T-helper 1 cell (primary cell): Measurements from ENCODE around the gene LSAMP.
"Not testable (repeated sequence)": the region's sequence is repeated elsewhere in the genome, so short reads cannot be mapped to it uniquely, and the experiment has no call there.

Source experiments
- DNase-seq, 5 donors: peaks; one replicate each; pipeline ENCODE4 v3.0.0-alpha.2; 2012 to 2020

LSAMP gene

DNA sequence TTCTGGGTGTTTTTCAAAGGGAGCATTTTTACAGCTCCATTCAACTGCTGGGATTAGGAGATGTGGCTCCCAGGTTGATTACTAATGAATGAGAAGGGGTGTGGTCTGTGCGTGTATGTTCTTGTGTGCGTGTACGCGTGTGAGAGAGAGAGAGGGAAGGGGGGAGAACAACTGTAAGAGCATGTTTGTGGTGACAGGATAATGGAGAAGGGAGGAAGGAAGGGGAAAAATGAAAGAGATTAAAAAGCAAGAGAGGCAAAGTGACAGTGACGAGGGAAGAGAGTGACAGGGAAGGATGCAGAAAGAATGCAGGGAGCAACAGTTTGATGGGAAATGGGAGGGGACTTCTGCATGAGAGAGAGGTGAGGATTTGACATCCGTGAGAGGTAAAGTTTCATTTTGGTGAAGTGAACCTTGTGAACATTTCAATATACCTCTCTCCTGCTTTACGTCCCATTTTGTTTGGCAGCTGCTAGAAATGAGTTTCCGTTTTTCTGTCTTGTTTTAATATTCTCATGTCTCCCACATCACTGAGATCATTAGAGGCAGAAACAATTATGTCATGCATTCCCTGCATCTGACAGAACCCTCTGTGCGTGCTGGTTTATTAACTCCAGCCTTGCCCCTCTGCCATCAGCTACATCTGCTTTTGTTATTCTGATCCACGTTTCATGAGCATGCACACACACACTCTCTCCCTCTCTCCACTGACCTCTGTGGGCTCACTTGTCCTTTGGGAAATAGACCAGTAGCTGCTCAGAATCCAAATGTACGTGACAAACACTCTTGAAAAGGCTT is 660.3 kb downstream of the LSAMP start:
- no peak for DNase-seq

DNA sequence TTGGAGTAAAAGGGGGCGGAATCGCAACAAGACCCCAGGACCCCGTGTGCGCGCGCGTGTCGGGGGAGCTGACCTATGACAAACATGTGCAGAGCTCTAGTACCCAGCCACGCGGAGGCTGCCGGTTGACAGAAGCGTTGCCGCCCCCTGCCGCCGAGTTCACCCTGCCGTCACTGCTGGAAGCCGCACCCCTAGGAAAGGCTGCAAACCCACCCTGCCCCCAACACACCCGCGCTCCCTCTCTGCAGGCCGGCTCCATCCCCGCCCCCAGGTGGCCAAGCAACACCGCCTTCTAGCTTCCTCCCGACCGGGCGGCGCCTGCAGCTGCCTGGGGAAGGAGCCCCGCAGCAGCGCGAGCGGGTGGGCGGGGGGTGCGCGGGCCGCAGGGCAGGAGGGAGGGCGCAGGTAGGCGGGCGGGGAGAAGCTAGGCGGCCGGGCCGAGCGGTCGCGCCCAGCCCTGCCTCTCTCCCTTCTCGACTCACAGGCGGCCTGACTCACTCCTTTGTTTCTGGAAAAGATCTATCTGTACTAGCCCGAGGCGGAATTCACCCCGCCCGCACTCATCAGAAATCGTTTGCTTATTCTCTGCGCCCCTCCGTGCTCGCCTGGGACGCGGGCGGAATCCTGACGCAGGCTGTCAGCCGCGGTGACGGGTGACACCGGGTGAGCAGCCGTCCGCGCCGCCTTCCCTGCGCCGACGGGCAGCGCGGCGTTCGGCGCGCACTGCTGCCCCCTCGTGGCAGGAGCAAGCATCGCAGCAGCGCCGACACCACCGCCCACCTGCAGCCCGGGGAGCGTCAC is 661.1 kb downstream of the LSAMP start:
- peak; percentile 79 to 88 (median 86) for DNase-seq

- not testable (repeated sequence) for DNase-seq
These were observed 661.9 kb downstream of the LSAMP start for GRCh38 chr3:115783426-115783825.

- DNase-seq, result no peak
These were observed 666.3 kb downstream of the LSAMP start for GRCh38 chr3:115779011-115779410.

GRCh38 chr3:115772951-115773350 is 672.3 kb downstream of the LSAMP start:
- no peak for DNase-seq

DNA sequence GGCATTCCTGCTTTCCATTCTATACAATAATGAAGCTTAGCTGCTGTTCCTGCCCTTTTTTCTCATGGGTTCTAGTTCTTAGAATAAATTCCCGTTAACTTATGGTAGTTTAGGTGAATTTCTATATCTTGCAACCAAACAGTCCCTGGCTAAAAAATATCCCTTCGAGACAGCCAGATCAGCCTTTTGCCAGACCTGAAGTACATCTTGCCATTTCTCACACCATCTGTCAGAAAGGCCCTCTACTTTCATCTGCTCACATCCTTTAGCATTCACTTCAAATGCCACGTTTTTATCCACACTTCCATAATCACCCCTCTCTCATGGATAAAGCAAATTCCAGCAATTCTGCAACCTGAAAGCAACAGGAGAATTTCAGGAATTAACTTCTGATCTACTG is 676.6 kb downstream of the LSAMP start:
- DNase-seq, result no peak

GRCh38 chr3:115766587-115767482 is 678.5 kb downstream of the LSAMP start:
- DNase-seq, result no peak

GRCh38 chr3:115761927-115762305 is 683.4 kb downstream of the LSAMP start:
- DNase-seq, result no peak

DNA sequence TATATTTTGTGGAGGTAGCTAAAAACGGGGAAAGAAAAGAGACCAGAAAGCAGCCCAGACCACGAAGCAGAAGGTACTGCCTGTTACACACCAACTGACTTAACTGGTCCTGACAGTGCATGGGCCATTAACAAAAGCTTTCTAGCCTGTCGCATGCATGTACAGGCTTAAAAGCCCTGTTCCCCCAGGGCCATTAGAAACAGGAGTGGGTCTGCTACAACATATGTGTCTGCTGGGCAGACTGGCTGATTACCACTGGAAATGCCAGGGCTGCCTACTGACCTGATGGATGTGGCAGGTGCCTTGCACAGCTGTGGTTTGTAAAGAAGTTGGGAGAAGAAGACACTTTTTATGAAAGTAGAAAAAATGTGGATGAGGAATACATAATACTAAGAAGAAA is 684.6 kb downstream of the LSAMP start:
- no peak for DNase-seq

GRCh38 chr3:115758076-115758763 is 687.1 kb downstream of the LSAMP start:
- no peak for DNase-seq

DNA sequence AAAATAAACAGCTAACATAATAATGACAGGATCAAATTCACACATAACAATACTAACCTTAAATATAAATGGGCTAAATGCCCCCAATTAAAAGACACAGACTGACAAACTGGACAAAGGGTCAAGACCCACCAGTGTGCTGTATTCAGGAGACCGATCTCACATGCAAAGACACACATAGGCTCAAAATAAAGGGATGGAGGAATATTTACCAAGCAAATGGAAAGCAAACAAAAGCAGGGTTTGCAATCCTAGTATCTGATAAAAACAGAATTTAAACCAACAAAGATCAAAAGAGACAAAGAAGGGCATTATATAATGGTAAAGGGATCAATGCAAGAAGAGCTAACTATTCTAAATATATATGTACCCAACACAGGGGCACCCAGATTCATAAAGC is 692.3 kb downstream of the LSAMP start:
- DNase-seq, result not testable (repeated sequence)
